ENCODE measurements around the gene PCBP3.

DNA sequence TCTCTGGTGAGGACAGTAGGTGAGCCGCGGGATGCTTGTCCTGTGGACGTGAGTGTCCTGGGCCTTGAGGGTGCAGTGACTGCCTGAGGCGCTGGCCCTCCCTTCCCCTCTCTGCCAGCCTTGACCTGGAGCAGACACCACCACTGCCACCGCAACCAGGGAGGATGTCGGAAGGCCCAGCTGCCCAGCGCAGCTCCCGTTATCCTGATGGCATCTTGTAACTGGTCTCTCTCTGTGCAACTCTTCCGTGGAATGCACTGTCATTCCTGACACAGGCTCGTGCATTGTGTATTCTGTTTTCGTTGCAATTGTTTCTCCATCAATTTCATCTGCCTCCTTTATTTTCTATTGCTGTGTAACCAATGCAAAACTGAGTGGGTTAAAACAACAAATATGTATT, 118.2 kb downstream of the PCBP3 start:
- TF ChIP-seq, protein P1, sequence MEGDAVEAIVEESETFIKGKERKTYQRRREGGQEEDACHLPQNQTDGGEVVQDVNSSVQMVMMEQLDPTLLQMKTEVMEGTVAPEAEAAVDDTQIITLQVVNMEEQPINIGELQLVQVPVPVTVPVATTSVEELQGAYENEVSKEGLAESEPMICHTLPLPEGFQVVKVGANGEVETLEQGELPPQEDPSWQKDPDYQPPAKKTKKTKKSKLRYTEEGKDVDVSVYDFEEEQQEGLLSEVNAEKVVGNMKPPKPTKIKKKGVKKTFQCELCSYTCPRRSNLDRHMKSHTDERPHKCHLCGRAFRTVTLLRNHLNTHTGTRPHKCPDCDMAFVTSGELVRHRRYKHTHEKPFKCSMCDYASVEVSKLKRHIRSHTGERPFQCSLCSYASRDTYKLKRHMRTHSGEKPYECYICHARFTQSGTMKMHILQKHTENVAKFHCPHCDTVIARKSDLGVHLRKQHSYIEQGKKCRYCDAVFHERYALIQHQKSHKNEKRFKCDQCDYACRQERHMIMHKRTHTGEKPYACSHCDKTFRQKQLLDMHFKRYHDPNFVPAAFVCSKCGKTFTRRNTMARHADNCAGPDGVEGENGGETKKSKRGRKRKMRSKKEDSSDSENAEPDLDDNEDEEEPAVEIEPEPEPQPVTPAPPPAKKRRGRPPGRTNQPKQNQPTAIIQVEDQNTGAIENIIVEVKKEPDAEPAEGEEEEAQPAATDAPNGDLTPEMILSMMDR (optimal IDR thresholded peaks at IDR 0.05 in 1 of 3, IDR thresholded peaks at IDR 0.05 in 1 of 3, conservative IDR thresholded peaks at IDR 0.05 in 1 of 3; ENCODE audit: extremely low read depth in 1 of 3, insufficient read depth in 2 of 3, low read length in 3 of 3) = no peak
- TF ChIP-seq EZH2 (IDR thresholded peaks at IDR 0.05; ENCODE audit: low read length) = no peak
